Upper lobe of left lung (tissue), 4 donors: ENCODE data around the gene CST8.

ENCODE experiments used
- EP300 ChIP-seq, 4 donors: sonication (generic); formaldehyde crosslinking; IDR thresholded peaks; one replicate each; pipeline ENCODE4 v1.5.1; 2017; ENCODE audit warnings: antibody characterized with exemption in 4 of 4, control low read depth in 2 of 4
- POLR2A ChIP-seq, 4 donors: fragments of 450-650 bp; IDR thresholded peaks; one replicate each; pipeline ENCODE4 v1.5.1; 2016 to 2017; ENCODE audit warnings: antibody characterized with exemption in 4 of 4, mild to moderate bottlenecking in 2 of 4
- POLR2AphosphoS5 ChIP-seq, 2 donors: sonication (generic); formaldehyde crosslinking; IDR thresholded peaks; one replicate each; pipeline ENCODE4 v1.5.1; 2017; ENCODE audit warnings: antibody characterized with exemption in 2 of 2
- TF ChIP-seq, protein P1 (sequence below), 6 experiments: fragments of 450-650 bp in 4 of 6; fragments of 200-600 bp in 2 of 6; sonication (generic) in 2 of 6; IDR thresholded peaks; one replicate each; pipeline ENCODE4 v1.5.1; 2016 to 2019; ENCODE audit warnings: antibody characterized with exemption in 6 of 6

GRCh38 chr20:23488470-23488869, 2.4 kb upstream of the CST8 start:
- TF ChIP-seq, protein P1, sequence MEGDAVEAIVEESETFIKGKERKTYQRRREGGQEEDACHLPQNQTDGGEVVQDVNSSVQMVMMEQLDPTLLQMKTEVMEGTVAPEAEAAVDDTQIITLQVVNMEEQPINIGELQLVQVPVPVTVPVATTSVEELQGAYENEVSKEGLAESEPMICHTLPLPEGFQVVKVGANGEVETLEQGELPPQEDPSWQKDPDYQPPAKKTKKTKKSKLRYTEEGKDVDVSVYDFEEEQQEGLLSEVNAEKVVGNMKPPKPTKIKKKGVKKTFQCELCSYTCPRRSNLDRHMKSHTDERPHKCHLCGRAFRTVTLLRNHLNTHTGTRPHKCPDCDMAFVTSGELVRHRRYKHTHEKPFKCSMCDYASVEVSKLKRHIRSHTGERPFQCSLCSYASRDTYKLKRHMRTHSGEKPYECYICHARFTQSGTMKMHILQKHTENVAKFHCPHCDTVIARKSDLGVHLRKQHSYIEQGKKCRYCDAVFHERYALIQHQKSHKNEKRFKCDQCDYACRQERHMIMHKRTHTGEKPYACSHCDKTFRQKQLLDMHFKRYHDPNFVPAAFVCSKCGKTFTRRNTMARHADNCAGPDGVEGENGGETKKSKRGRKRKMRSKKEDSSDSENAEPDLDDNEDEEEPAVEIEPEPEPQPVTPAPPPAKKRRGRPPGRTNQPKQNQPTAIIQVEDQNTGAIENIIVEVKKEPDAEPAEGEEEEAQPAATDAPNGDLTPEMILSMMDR (IDR thresholded peaks at IDR 0.05) = no peak
- no peak for TF ChIP-seq POLR2AphosphoS5 (IDR thresholded peaks at IDR 0.05)
- no peak for TF ChIP-seq POLR2A (IDR thresholded peaks at IDR 0.05)
- TF ChIP-seq EP300 (IDR thresholded peaks at IDR 0.05) = no peak
